LNCaP clone FGC (cell line): ENCODE data around the gene IRF3.

ENCODE experiments used
- DNase-seq: peaks from one replicate; pipeline ENCODE4 v3.0.0-alpha.2; 2011; ENCODE audit warnings: low read depth
- H3K4me3 ChIP-seq: 2 replicates; pipeline ENCODE4 v1.5.1; 2011; ENCODE audit warnings: mild to moderate bottlenecking, low read depth, low read length, control low read depth
- CTCF ChIP-seq: IDR thresholded peaks from 2 replicates; pipeline ENCODE4 v1.5.1; 2012; ENCODE audit warnings: mild to moderate bottlenecking; ENCODE audit not compliant: control insufficient read depth, insufficient read depth; ENCODE audit errors: extremely low read depth

Gene IRF3

GRCh38 chr19:49701271-49701786 lies 35.7 kb upstream of the IRF3 start:
- DNase-seq, result no peak
- no peak for TF ChIP-seq CTCF
- no peak overlapping the region for H3K4me3 ChIP-seq

- H3K4me3 ChIP-seq, result no peak overlapping the region
- no peak for DNase-seq
- no peak for TF ChIP-seq CTCF
Observed at GRCh38 chr19:49700563-49700962, 34.9 kb upstream of the IRF3 start.

DNA sequence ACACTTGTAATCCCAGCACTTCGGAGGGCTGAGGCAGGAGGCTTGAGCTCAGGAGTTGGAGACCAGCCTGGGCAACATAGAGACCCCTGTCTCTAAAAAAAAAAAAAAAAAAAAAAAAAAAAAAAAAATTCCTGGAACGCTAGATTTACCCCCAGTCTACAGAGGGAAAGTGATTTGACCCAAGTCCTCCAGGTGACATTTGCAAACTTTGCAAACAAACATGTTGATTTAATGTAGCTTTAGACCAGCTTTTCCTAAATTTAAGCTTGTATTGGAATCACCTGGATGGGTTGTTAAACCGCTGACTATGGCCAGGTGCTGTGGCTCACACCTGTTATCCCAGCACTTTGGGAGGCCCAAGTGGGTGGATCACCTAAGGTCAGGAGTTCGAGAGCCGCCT lies 33.7 kb upstream of the IRF3 start:
- DNase-seq, result no peak
- no peak for TF ChIP-seq CTCF

DNA sequence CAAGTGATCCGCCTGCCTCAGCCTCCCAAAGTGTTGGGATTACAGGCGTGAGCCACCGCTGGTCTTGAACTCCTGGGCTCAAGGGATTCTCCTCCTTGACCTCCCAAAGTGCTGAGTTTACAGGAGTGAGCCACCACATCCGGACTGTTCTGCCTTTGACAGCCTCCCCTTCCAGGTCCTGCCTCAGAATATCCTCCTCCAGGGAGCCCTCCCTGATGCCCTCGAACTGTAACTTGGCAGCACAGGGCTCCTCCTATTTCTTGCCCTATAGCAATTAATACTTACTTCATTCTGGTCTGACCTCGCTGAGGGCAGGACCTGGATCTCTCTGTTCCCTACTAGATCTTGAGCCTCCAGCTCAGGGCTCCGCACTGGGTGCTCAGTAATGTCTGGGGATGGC lies 31.2 kb upstream of the IRF3 start:
- no peak for DNase-seq
- no peak for TF ChIP-seq CTCF
- no peak overlapping the region for H3K4me3 ChIP-seq

More for the DNA sequence above, 33.7 kb upstream of the IRF3 start:
- H3K4me3 ChIP-seq, result no peak overlapping the region

DNA sequence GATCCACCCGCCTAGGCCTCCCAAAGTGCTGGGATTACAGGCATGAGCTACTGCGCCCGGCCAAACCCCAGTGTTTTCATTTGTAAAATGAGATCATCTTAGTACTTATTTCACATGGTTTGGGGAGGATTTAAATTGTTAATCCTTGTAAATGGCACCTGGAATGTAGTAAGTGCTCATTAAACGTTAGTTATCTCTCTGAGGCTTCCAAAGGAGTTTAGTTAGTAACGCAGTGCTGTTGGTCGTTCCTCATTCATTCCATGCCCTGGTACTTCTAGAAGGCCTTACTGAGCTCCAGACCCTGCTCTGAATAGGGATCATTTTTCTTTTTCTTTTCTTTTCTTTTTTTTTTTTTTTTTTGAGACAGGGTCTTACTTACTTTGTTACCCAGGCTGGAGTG lies 30.5 kb upstream of the IRF3 start:
- no peak for DNase-seq

DNA sequence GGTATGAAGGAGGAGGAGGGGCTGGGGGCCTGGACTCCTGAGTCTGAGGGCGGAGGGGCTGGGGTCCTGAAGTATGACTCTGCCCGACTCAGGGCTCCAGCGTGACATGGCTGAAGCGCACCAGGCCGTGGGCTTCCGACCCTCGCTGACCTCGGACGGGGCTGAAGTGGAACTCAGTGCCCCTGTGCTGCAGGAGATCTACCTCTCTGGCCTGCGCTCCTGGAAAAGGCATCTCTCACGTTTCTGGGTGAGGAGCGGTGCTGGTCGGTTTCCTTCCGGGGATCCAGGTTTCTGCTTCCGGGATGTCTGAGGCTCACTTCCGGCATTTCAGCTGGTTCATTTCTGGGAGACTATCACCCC lies 26.5 kb upstream of the IRF3 start:
- DNase-seq, result no peak
- H3K4me3 ChIP-seq, result no peak overlapping the region
- no peak for TF ChIP-seq CTCF

More for the DNA sequence above, 30.5 kb upstream of the IRF3 start:
- no peak for TF ChIP-seq CTCF
- no peak overlapping the region for H3K4me3 ChIP-seq
